HG03460 (cell line): ENCODE results near the gene SCYGR7.
"Not testable (repeated sequence)": the region's sequence is repeated elsewhere in the genome, so short reads cannot be mapped to it uniquely, and the experiment has no call there.

Experiments
- ATAC-seq: cut with Tn5 transposase; IDR thresholded peaks from one replicate; pipeline ENCODE4 v1.9.1; 2021; ENCODE audit not compliant: unreplicated experiment

SCYGR7 gene

DNA sequence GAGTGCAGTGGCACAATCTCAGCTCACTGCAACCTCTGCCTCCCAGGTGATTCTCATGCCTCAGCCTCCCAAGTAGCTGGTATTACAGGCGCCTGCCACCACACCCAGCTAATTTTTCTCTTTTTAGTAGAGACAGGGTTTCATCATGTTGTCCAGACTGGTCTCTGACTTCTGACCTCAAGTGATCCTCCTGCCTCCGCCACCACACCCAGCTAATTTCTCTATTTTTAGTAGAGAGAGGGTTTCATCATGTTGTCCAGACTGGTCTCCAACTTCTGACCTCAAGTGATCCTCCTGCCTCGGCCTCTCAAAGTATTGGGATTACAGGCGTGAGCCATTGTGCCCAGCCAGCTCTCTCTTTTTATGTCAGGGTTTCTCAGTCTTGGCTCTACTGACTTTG is 28.1 kb downstream of the SCYGR7 start:
- ATAC-seq = not testable (repeated sequence)

DNA sequence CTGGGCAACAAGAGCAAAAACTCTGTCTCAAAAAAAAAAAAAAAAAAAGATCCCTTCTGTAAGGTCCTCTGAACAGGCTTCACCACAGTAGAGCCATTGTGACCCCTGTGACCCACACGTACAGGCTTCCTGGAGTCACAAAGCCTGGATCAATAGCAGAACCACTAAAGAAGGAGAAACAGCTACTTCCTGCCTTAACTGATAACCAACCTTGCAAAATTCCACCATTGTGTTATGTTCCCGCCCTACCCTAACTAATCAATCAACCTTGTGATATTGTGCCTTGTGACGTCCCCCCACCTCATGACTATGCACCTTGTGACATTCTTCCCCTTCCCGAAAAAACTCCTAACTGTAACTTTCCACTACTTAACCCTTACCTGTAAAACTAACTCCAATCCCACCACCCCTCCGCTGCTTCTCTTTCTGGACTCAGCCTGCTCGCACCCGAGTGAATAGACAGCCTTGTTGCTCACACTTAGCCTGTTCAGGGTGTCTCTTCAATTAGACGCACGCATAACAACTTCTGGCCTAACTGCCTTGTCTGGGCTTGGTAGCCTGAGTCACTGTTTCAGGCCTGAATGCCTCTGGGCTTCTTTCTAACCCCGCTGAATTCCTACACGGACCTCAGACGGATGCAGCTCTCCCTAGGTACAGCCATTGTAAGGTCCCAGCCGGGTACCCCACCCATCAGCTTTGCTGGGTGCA is 31.4 kb downstream of the SCYGR7 start:
- no peak for ATAC-seq

- ATAC-seq = no peak
These were observed 33.8 kb downstream of the SCYGR7 start for GRCh38 chr2:227761740-227762476.

DNA sequence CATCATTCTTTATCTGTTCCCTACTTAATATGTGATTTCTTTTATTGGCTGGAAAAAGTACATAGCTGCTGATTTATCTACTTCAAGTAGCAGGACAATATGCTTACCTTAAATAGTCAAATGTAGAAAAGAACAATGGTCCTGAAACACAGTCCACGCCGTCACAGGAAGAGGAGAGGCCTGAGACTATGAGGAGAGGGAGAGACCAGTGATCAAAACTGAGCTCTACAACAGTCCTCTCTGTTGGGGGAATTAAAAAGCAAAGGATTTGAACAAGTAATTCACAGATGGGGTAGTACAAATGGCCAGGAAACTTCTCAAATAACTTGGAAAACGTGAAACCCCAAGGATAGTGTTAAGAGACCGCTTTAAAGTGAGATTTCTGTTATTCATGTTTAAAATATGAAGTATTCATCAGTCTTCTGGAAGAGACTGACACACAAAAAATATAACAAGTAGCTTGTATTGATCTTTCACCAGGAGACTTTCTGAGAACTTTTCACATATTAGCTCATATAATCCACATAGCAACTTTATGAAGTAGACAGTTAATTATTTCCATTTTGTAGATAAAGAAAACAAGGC is 37.7 kb downstream of the SCYGR7 start:
- no peak for ATAC-seq

GRCh38 chr2:227766373-227766883 is 38.3 kb downstream of the SCYGR7 start:
- peak; percentile 100 for ATAC-seq

DNA sequence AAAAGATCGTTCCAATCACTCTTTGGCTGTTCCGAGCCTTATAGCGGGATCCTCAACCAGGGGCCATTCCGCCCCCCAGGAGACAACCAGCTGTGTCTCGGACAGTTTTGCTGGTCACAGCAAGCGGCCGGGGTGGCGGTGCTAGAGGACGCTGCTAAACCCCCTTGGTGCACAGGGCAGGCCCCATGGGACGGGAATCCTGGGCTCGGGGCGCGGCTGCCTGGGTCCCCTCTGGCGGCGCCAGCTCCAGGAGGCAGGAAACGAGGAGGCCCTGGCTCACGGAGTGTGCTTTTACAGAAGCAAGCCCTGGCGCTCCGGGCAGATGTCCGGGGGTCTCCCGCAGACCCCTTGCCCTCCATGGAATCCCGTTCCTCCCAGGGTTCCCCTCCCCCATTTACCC is 39.7 kb downstream of the SCYGR7 start:
- no peak for ATAC-seq

DNA sequence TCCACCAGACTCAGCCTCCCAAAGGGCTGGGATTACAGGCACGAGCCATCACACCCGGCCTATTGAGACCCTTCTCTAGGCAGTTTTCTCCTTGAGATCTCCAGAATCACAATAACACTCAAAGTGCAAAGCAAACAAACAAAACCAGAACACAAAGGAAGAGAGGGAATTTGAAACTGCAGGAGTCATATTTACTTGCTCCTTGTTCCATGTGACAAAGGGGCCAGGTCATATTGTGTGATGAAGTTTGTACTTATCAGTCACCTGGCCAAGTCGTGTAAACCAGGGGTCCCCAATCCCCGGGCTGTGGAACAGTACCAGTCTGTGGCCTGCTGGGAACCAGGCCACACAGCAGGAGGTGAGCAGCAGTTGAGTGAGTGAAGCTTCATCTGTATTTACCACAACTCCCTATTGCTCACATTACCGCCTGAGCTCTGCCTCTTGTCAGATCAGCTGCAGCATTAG is 44.1 kb downstream of the SCYGR7 start:
- no peak for ATAC-seq

DNA sequence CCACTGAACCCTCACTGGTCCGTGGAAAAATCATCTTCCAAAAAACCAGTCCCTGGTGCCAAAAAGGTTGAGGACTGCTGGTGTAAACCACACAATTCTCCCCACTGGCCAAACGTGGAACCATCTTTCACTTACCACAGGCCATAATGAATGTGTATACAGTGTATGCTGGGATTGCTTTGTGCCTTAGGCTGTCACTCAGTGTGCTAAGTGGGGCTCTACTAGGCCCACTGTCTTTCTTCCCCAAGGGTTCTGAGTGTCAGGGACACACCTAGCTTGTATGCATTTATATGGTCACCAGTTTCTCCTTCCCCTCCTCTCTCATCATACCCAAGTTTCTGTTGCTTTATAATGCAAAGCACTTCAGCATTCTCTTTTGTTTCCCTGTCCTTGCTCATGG is 44.8 kb downstream of the SCYGR7 start:
- no peak for ATAC-seq

GRCh38 chr2:227774011-227774624 is 46.0 kb downstream of the SCYGR7 start:
- no peak for ATAC-seq

DNA sequence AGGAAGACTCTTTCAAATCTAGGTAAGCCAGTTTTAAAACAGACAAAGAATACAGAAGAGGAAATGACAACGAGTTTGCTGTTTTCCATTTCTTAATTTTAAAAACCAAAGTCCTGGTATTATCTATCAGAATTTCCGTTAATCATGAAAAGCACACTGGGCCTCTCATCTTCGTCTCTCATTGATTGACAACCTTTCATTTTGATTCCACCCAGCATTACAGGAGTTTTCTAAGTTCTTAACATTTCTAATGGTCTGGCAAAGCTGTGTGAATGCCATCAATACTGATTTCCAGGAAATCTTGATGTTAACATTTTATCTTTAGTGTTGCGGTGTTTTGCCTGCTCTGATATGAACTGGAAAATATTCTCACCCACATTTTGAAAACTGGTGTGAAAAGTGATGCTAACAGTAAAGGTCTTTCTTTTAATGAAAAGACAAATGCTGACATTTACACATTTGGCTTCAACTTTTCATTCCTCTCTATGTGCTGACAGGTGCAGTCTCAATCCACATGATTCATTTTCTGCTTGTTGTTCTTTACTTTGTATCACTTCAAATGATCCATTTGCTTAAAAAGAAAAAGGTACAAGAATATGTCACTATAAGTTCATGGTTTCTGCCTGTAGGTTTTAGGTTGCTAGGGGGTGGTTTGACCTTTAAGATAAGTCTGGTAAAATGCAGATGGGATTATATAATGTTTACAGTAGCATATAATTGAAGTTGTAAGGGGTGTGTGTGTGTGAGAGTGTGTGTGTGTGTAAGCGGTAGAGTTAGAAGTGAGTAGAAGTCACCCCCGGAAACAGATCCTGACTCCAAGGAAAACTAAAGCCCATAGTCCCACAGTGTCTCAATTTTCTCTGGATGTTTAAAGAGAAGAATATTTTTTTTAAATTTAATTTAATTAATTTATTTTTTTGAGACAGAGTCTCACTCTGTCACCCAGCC is 47.0 kb downstream of the SCYGR7 start:
- no peak for ATAC-seq
